H1 (cell line): ENCODE data around the gene PHAX. TPM values are rescaled to one million over a fixed set of nuclear protein-coding genes. Genes with fewer than 3 reads are reported as not detected.
"Not testable (repeated sequence)": the region's sequence is repeated elsewhere in the genome, so short reads cannot be mapped to it uniquely, and the experiment has no call there.

Source experiments
- CTCF ChIA-PET: fragments of 300-600 bp; sonication (Branson Sonifier 250); formaldehyde crosslinking; loops from one replicate; lab custom pipeline; 2021; ENCODE audit not compliant: partially characterized antibody; lab: Charles Lee
- POLR2A ChIA-PET: fragments of 300-600 bp; sonication (Branson Sonifier 250); formaldehyde crosslinking; loops from one replicate; lab custom pipeline; 2021; ENCODE audit warnings: inconsistent platforms; ENCODE audit not compliant: partially characterized antibody; lab: Charles Lee
- DNase-seq, 2 experiments: peaks; one replicate each; pipeline versions ENCODE4 v3.0.0 to v3.0.0-alpha.2; 2010 to 2022; ENCODE audit warnings: low spot score in 2 of 2, low read depth in 1 of 2, mixed read lengths in 1 of 2
- FAIRE-seq: peaks from 2 replicates; lab custom pipeline; 2011; peaks lifted over from hg19 to GRCh38; lab: Jason Lieb, UNC
- H2AFZ ChIP-seq: 2 replicates; pipeline ENCODE4 v1.8.1; 2012; ENCODE audit warnings: low read length, inconsistent platforms
- H2AK5ac ChIP-seq: 2 replicates; pipeline ENCODE4 v1.6.1; 2013; ENCODE audit warnings: low read depth, low read length
- H2BK120ac ChIP-seq: replicated peaks from 2 replicates; pipeline ENCODE3; 2013; ENCODE audit warnings: low read depth, low read length, inconsistent platforms
- H2BK12ac ChIP-seq: 2 replicates; pipeline ENCODE4 v1.6.1; 2013; ENCODE audit warnings: low read depth, low read length
- H2BK15ac ChIP-seq: 2 replicates; pipeline ENCODE4 v1.6.1; 2013; ENCODE audit warnings: low read length
- H2BK20ac ChIP-seq: 2 replicates; pipeline ENCODE4 v1.6.1; 2013; ENCODE audit warnings: low read length
- H2BK5ac ChIP-seq: 2 replicates; pipeline ENCODE4 v1.6.1; 2013; ENCODE audit warnings: low read depth, low read length
- H3K14ac ChIP-seq: 2 replicates; pipeline ENCODE4 v1.6.1; 2013; ENCODE audit warnings: inconsistent platforms; ENCODE audit not compliant: insufficient read length
- H3K18ac ChIP-seq: 2 replicates; pipeline ENCODE4 v1.6.1; 2013; ENCODE audit warnings: low read length; ENCODE audit errors: extremely low read depth
- H3K23ac ChIP-seq: 2 replicates; pipeline ENCODE4 v1.6.1; 2013; ENCODE audit warnings: inconsistent platforms; ENCODE audit not compliant: insufficient read length
- H3K23me2 ChIP-seq: 2 replicates; pipeline ENCODE4 v1.6.1; 2013; ENCODE audit warnings: low read depth, low read length
- H3K27ac ChIP-seq: 2 replicates; pipeline ENCODE4 v1.6.1; 2011; ENCODE audit warnings: low read depth, low read length, inconsistent platforms
- H3K27me3 ChIP-seq, 4 experiments: replicated peaks in 1 of 4; 1 replicate in 1 of 4; 2 replicates in 3 of 4; pipeline versions ENCODE4 v1.6.1 to v1.8.1; 2011 to 2013; ENCODE audit warnings: low read length in 3 of 4, mild to moderate bottlenecking in 3 of 4, inconsistent platforms in 2 of 4, mixed read lengths in 2 of 4, moderate library complexity in 1 of 4; ENCODE audit not compliant: control insufficient read depth in 3 of 4, insufficient read depth in 3 of 4; ENCODE audit errors: extremely low read depth in 1 of 4
- H3K36me3 ChIP-seq, 4 experiments: 2 replicates each; pipeline versions ENCODE4 v1.6.1 to v1.8.1; 2011 to 2013; ENCODE audit warnings: mild to moderate bottlenecking in 4 of 4, low read length in 3 of 4, moderate library complexity in 2 of 4, control low read depth in 1 of 4, inconsistent platforms in 1 of 4; ENCODE audit not compliant: insufficient read depth in 4 of 4, control insufficient read depth in 2 of 4
- H3K4ac ChIP-seq: replicated peaks from 2 replicates; pipeline ENCODE3; 2013; ENCODE audit warnings: low read length, low read depth, mixed read lengths, inconsistent platforms; ENCODE audit not compliant: insufficient read length
- H3K4me1 ChIP-seq, 4 experiments: replicated peaks in 1 of 4; 1 replicate in 1 of 4; 2 replicates in 3 of 4; pipeline versions ENCODE4 v1.6.1 to v1.8.1; 2011 to 2013; ENCODE audit warnings: low read length in 3 of 4, inconsistent platforms in 2 of 4, mixed read lengths in 1 of 4; ENCODE audit not compliant: insufficient read depth in 4 of 4, control insufficient read depth in 3 of 4
- H3K4me2 ChIP-seq, 2 experiments: 2 replicates each; pipeline versions ENCODE4 v1.6.1 to v1.8.1; 2011 to 2013; ENCODE audit warnings: low read depth in 2 of 2, low read length in 2 of 2, control low read depth in 1 of 2, inconsistent platforms in 1 of 2, mild to moderate bottlenecking in 1 of 2; ENCODE audit not compliant: insufficient read depth in 1 of 2
- H3K4me3 ChIP-seq, 4 experiments: fragments of 200-600, 300-600 bp in 1 of 4; sonication (generic), shearing (Covaris generic), sonication (Bioruptor Twin) in 1 of 4; 2 replicates each; pipeline versions ENCODE4 v1.5.1 to v1.8.1; 2011 to 2016; ENCODE audit warnings: low read length in 4 of 4, low read depth in 3 of 4, control low read depth in 2 of 4, inconsistent platforms in 2 of 4, mild to moderate bottlenecking in 2 of 4, mixed read lengths in 1 of 4, moderate library complexity in 1 of 4; ENCODE audit not compliant: insufficient read depth in 2 of 4; ENCODE audit errors: extremely low read depth in 1 of 4
- H3K56ac ChIP-seq: replicated peaks from 2 replicates; pipeline ENCODE3; 2013; ENCODE audit warnings: low read depth, mild to moderate bottlenecking, mixed read lengths, low read length, inconsistent platforms; ENCODE audit not compliant: insufficient read length
- H3K79me1 ChIP-seq: 2 replicates; pipeline ENCODE4 v1.6.1; 2013; ENCODE audit warnings: low read depth, low read length, control low read depth
- H3K79me2 ChIP-seq, 2 experiments: 2 replicates each; pipeline versions ENCODE4 v1.6.1 to v1.8.1; 2012 to 2013; ENCODE audit warnings: low read length in 2 of 2, mild to moderate bottlenecking in 2 of 2, inconsistent platforms in 1 of 2; ENCODE audit not compliant: insufficient read depth in 2 of 2, control insufficient read depth in 1 of 2
- H3K9ac ChIP-seq, 4 experiments: replicated peaks in 1 of 4; 1 replicate in 1 of 4; 2 replicates in 3 of 4; pipeline versions ENCODE4 v1.6.1 to v1.8.1; 2011 to 2013; ENCODE audit warnings: low read depth in 3 of 4, low read length in 3 of 4, control low read depth in 2 of 4, mild to moderate bottlenecking in 2 of 4, moderate library complexity in 2 of 4, inconsistent platforms in 1 of 4; ENCODE audit errors: extremely low read depth in 1 of 4
- H3K9me3 ChIP-seq, 2 experiments: 2 replicates each; pipeline versions ENCODE4 v1.6.1 to v1.8.1; 2012 to 2013; ENCODE audit warnings: mild to moderate bottlenecking in 2 of 2, moderate library complexity in 2 of 2, control low read depth in 1 of 2, inconsistent platforms in 1 of 2, low read depth in 1 of 2, low read length in 1 of 2, mixed read lengths in 1 of 2; ENCODE audit not compliant: insufficient read depth in 2 of 2
- H4K20me1 ChIP-seq, 2 experiments: replicated peaks in 1 of 2; 2 replicates each; pipeline versions ENCODE3 to v1.8.1; 2011 to 2013; ENCODE audit warnings: inconsistent platforms in 2 of 2, low read length in 2 of 2, mild to moderate bottlenecking in 1 of 2; ENCODE audit not compliant: insufficient read depth in 2 of 2, control insufficient read depth in 1 of 2
- H4K5ac ChIP-seq: 2 replicates; pipeline ENCODE4 v1.6.1; 2013; ENCODE audit warnings: low read length, low read depth, mixed read lengths, inconsistent platforms; ENCODE audit not compliant: insufficient read length
- H4K8ac ChIP-seq: 2 replicates; pipeline ENCODE4 v1.8.0; 2013; ENCODE audit warnings: mild to moderate bottlenecking, moderate library complexity, low read length, inconsistent platforms; ENCODE audit not compliant: insufficient read depth; ENCODE audit errors: extremely low read depth
- H4K91ac ChIP-seq: replicated peaks from 2 replicates; pipeline ENCODE3; 2013; ENCODE audit warnings: low read length, mixed read lengths, inconsistent platforms; ENCODE audit not compliant: insufficient read length
- WGBS, 2 experiments: shearing (Covaris generic) in 1 of 2; methylation state at CpG; one replicate each; pipeline versions ENCODE4 v1.1.6 to v1.1.7; 2013 to 2015; ENCODE audit warnings: low lambda C conversion rate in 2 of 2, mixed read lengths in 2 of 2, inconsistent platforms in 1 of 2, low coverage in 1 of 2, missing lambda C conversion rate in 1 of 2; ENCODE audit not compliant: insufficient replicate concordance in 2 of 2, insufficient coverage in 1 of 2, insufficient read length in 1 of 2; ENCODE audit errors: extremely low coverage in 1 of 2, missing lambda C conversion rate in 1 of 2; 5-methylcytosine and 5-hydroxymethylcytosine counted together
- polyA plus RNA-seq, 7 experiments: library from polyadenylated mRNA; depleted of rRNA in 3 of 7; stranded (reverse) in 5 of 7; unstranded in 2 of 7; fragments of >200 nt in 5 of 7; fragments of 200-250 nt in 2 of 7; gene quantifications; 1 replicate in 5 of 7; 2 replicates in 1 of 7; 4 replicates in 1 of 7; pipeline versions ENCODE4 v1.2.1 to v1.2.3, GENCODE V29; 2011 to 2013; ENCODE audit warnings: missing spikeins in 2 of 7, mixed read lengths in 2 of 7
- total RNA-seq: library from RNA; stranded (reverse); fragmentation: NEBNext Ultra II Directional; extraction: Animal tissue kit (Norgen Biotek cat#: 25700); gene quantifications from 2 replicates; pipeline ENCODE4 v1.2.1, GENCODE V29; 2021

PHAX gene
- total and polyA plus RNA-seq, 2 of the 8 experiments (the other 6 are each of a cell fraction or from before 2014, with no cell fraction given) = 32.1 to 59.5 TPM

DNA sequence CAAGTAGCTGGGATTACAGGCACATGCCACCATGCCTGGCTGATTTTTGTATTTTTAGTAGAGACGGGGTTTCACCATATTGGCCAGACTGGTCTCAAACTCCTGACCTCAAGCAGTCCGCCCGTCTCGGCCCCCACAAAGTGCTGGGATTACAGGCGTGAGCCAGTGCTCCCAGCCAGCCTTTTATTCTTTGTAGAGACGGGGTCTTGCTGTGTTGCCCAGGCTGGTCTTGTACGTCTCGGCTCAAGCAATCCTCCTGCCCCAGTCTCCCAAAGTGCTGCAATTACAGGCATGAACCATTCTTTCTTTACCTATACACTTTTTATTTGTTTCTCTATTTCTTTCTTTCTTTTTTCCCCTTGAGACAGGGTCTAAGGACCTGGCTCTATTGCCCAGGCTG lies 16.9 kb downstream of the PHAX start:
- Histone ChIP-seq H3K36me3 (peaks cover 7 to 37% (median 22%) of the 10 kb centered on the region in 4 experiments; a peak in 7 of 8 replicates), H3K79me2 (peaks cover 0 to 22% of the 10 kb centered on the region in 2 experiments; a peak in 2 of 4 replicates)
- H2BK20ac ChIP-seq, H4K91ac ChIP-seq, H3K23ac ChIP-seq, H4K5ac ChIP-seq, H3K4me3 ChIP-seq, H3K9me3 ChIP-seq, H4K20me1 ChIP-seq, H2AK5ac ChIP-seq, H3K27ac ChIP-seq, H3K23me2 ChIP-seq, H2AFZ ChIP-seq, H2BK5ac ChIP-seq, H3K4me2 ChIP-seq, H3K18ac ChIP-seq, H3K14ac ChIP-seq, H3K4me1 ChIP-seq, H3K9ac ChIP-seq, H3K56ac ChIP-seq, CTCF ChIA-PET, H2BK15ac ChIP-seq, H2BK12ac ChIP-seq, FAIRE-seq, H3K4ac ChIP-seq, H3K79me1 ChIP-seq, H2BK120ac ChIP-seq, H4K8ac ChIP-seq, H3K27me3 ChIP-seq: not testable (repeated sequence)
- POLR2A ChIA-PET = interaction anchor here (0.7 to 1.4 kb wide), 2 partner anchors 11 to 23 kb away, joined by 3 read pairs; partner anchors contain the start of gene ALDH7A1
- peak in 1 of 2 experiments; percentile 23 for DNase-seq
- WGBS, 2 experiments = 94% methylated on average over 8 of the region's 8 CpGs; no CpG with 5 or more reads in 1 of the 2 experiments
